GM18909 (cell line): ENCODE measurements around the gene TMEM14A.
A peak's percentile ranks its signal among the peaks of the same experiment; 100 is the strongest.

Experiments used
- ATAC-seq: cut with Tn5 transposase; IDR thresholded peaks from one replicate; pipeline ENCODE4 v1.9.1; 2021; ENCODE audit warnings: mild to moderate bottlenecking; ENCODE audit not compliant: unreplicated experiment, poor library complexity

TMEM14A gene

DNA sequence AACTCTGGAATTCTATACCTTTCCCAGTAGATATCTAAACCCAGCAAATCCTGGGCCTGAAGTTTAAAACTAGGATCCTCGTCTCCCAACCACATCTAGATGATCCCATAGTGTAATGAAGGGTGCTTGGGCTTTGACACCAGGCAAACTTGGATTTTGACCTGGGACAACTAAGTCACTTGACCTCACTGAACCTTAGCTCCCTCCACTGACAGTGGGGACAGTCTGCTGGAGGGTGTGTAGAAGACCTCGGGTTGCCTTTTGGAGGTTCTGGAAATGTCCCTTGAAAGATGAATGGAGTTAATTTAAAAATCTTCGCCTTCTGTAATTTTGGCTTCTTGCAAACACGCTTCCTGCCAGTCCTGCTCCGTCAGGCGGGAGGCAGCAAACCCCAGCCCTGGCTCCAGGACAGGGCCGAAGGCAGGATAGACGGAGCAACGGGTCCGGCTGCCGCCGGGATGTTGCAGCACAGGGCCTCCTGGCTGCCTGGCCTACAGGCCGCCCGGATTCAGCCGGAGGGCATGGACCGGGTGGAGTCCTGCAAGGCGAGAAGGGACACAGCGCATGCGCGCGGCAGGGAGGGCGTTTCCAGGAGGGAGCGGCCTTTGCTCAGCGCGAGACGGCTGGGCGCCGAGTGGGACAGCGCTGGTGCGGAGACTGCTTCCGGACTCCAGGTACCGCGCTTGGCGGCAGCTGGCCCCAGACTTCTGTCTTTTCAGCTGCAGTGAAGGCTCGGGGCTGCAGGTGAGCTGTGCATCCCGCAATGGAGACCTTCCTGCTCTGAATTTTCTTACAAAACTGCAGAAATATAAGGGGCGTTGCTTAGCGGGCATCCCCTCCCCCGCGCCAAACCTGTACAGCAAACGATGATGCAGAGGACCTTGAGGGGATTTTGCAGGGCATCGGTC, at the start of gene TMEM14A:
TSS of gene TMEM14A (plus strand) at position 612 of the 908 bp plus-strand sequence. CDS start 5,990 bp downstream, outside the sequence.
- peak; percentile 98 for ATAC-seq

GRCh38 chr6:52621631-52622030, 49.3 kb upstream of the TMEM14A start:
- no peak for ATAC-seq

GRCh38 chr6:52622810-52623209, 48.1 kb upstream of the TMEM14A start:
- ATAC-seq = no peak

DNA sequence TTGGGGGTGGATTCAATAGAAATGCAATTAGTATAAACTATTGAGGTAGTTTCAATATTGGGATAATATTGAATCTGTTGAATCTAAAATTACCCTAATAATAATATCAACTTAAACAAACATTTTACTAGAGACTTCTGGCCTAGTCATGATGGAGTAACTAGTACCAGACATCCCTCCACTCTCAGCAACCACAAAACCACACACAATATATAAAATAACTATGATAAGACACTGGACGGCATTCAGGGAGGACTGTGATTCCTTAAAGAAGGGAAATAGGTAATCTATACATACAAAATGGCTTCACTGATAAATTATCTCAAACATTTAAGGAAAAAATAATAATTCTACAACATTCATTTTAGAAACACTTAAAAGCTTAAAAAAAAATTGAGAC, 38.9 kb upstream of the TMEM14A start:
- no peak for ATAC-seq

- ATAC-seq = no peak
These were observed 36.7 kb upstream of the TMEM14A start for GRCh38 chr6:52634211-52634610.

GRCh38 chr6:52635049-52635577, 35.8 kb upstream of the TMEM14A start:
- ATAC-seq = no peak

DNA sequence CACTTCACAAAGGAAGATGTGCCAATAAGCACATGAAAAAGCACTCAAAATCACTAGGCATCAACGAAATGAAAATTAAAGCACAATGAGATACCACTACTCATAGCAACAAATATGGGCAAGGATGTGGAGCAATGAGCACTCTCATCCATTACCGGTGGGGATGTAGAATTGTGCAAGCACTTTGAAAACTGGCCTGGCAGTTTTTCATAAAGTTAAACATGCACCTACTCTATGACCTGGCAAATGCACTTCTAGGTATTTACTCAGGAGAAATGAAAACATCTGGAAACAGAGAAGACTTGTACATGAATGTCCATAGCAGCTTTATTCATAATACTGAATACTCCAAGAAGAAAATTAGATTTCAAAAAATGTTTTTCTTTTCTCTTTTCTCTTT, 34.1 kb upstream of the TMEM14A start:
- no peak for ATAC-seq

DNA sequence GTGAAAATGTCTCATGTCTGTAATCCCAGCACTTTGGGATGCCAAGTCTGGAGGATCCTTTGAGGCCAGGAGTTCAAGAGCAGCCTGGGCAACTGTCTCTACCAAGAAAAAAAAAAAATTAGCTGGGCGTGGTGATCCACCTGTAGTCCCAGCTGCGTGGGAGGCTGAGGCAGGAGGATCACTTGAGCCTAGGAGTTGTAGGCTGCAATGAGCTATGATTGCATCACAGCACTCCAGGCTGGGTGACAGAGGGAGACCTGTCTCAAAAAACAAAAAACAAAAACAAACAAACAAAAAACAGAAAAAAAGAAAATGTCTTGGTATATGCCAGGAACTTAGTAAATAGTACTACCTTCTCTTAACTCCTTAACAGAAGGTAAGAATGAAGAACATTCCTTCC, 31.4 kb upstream of the TMEM14A start:
- no peak for ATAC-seq

DNA sequence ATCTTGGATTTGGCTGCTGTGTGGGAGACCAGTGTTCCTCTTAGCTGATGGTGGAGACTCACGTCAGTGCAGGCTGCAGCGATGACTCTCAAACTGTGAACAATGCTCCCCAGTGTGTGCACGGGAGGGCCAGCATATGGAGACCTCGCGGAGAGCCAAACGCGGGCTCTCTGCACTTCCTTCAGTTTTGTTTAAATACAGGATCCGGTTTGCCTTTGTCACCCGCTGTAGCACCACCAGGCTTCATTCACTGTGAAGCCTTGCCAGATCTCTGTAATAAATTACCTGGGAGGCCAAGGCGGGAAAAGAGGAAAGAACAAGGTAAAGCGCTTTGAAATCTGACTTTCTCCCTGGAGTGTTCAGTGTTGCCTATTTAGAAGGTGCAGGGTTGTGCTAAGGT, 30.7 kb upstream of the TMEM14A start:
- no peak for ATAC-seq

DNA sequence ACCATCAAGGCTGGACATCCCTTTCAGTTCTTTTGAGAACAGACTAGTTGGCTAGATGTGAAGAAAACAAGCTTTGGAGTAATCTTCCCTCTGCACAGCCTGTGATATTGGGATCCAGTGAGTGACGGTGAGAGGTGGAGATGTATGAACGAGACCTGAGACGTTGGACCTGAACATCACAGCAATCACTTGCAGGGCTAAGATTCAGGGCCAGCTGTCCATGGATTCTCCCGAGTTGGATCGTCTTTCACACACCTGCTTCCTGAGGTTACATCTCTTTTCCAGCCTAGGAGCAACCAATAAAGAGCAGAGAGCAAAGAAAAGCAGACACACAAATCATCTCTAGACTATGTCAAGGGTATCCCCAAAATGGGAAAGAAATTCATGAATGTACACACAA, 30.0 kb upstream of the TMEM14A start:
- no peak for ATAC-seq

DNA sequence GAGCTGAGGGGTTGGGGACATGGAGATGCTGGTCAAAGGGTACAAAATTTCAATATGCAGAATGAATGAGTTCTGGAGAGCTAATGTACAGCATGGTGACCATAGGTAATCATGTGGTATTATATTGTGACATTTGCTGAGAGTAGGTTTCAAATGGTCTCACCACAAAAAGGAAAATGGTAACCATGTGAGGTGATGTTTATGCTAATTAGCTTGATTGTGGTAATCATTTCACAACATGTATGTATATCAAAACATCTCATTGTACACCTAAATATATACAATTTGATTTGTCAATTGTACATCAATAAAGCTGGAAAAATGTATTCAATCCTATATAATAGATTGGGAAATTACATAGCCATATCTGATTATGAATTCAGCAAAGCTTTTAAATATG, 29.5 kb upstream of the TMEM14A start:
- no peak for ATAC-seq

- ATAC-seq = no peak
These were observed 29.1 kb upstream of the TMEM14A start for GRCh38 chr6:52641826-52642225.

DNA sequence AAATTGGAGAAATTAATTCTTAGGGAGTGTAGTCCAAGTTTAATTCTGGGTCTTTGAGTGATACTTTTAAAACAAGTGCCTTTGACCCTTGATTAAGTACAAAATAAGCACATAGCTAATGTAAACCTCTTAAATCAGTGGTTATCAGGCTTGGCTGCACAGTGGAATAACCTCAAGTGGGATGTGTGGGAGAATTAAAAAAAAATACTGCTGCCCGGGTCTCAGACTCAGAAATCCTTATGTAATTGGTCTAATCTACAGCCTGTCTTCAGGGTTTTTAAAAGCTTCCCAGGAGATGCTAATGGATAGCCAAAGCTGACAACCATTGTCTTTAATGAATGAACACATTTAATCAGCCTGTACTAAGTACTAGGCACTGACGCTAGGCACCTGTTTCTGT, 28.5 kb upstream of the TMEM14A start:
- no peak for ATAC-seq

DNA sequence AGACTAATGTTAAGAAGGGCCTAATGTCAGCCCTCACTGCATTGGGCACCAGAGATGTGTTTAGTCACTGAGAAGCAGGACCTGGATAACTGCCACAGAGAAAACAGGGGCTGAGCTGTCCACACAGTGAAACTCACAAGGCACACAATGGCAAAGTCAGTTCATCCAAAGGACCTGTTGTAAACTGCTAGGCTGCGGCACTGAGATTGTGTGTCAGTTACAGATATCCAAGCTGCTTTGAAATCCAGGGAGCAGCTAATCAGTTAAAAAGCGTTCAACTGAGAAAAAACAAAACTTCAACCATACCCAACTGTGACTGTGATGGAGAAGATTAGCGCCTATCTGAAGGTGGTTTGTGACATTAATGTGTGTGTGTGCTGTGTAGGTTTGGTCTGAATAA, 27.8 kb upstream of the TMEM14A start:
- no peak for ATAC-seq

GRCh38 chr6:52644253-52644652, 26.7 kb upstream of the TMEM14A start:
- ATAC-seq = no peak

- ATAC-seq = no peak
These were observed 24.9 kb upstream of the TMEM14A start for GRCh38 chr6:52645976-52646375.

DNA sequence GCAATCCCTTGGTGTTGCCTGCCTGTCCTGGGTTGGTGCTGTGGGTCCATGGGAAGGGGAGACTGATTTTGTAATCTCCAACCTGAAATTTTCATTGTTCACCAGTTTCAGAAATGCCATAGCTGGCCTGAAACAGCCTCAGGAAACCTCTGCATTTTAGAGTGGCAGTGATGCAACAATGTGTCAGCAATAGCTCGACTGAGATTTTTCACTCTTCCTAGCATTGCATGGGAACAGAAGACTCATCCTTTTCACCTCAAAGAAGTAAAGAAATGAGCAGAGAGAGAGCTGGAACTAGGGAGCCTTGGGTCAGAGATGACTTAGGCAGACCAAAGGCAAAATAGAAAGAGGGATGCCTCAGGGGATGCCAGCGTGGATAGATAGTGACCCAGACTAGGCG, 23.7 kb upstream of the TMEM14A start:
- no peak for ATAC-seq

- no peak for ATAC-seq
These were observed 21.3 kb upstream of the TMEM14A start for GRCh38 chr6:52649536-52650160.

DNA sequence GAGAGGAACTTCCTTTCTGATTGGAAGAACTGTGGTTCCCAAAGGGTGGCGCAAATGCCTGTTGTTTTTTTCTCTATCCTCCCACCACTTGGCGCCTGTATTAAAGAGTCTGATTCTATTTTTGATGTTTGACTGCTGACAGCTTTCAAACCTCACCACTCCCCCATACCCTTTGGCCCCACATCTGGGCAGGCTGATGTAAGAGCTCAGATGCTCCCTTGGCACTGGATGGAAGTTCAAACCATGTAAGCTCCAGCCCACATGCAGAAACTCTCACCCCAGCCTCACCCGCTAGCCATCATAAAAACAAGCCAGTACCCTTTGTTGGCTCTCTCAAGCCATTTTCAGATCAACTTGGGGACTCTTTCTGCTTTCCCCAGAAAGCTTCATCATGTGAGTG, 20.0 kb upstream of the TMEM14A start:
- ATAC-seq = no peak

DNA sequence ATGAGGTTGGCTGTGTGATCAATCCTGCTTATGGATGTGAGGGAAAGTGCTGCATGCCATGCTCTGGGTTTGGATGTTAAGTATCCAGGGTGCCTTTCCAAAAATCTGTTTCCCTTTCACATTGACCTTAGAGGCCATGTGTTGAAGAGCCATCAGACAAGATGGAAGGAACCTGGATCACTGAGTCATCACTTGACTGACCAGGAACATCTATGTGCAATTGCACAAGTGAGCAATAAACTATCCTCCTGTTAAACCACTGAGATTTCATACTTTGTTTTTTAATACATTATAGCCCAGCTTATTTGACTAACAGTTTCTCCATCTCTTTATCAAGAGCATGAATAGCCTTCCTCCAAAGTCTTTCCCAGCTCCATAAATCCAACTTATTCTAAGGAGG, 17.8 kb upstream of the TMEM14A start:
- no peak for ATAC-seq

DNA sequence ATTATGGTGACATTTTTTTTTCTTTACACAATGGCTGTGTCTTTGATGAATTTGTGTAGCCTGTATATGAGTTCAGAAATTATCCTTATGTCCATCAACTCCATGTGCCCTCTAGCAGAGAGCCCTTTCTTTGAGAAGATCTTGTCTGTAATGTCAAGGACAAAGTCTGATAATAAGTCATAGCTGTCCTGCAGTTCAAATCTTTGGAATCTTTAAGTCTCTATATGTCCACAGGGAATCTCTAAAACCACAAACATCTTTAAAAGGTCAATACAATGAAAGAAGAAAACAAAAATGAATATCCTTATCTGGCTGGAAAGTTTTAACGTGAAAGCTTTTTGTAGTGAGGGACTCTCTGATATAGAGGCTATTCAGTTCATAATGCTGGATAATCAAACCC, 16.9 kb upstream of the TMEM14A start:
- ATAC-seq = no peak

GRCh38 chr6:52654592-52654991, 16.3 kb upstream of the TMEM14A start:
- no peak for ATAC-seq
